ENCODE results near the gene DNAH1. TPM values are rescaled to one million over a fixed set of nuclear protein-coding genes. Genes with fewer than 3 reads are reported as not detected.

The DNAH1 gene
- total RNA-seq, 1 experiment from 2014 or later = 5.5 TPM

DNA sequence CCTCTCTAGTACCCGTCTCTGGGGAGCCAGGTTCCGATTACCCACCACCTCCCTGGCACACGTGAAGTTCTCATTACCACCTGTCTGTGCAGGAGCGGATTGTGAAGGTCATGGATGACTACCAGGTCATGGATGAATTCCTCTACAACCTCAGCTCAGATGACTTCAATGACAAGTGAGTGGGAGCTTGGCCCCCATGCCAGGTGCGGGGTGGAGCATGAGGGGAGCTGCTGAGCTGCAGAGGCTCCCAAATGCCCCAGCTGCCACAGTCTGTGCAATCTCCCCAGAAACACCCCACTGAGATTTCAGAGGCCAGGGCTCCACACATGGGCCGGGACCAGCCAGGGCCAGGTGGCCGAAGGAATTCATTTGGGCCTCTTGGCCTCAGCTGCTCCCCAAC, 34.3 kb downstream of the DNAH1 start:
- H3K9me3 ChIP-seq (ENCODE audit: control insufficient read depth in 1 of 2, insufficient read depth in 1 of 2, low read depth in 1 of 2, low read length in 2 of 2) = no peaks in the 10 kb centered on the region
- BruUV-seq (replicated peaks) = no TSS peak
- ChIA-PET CTCF (no interaction called here), RAD21 (ENCODE audit: low non-redundant PET in 1 of 2, low total read pairs in 2 of 2, uncharacterized antibody in 2 of 2, unreplicated experiment in 2 of 2) (no interaction called here), POLR2A (no interaction called here)
- H3K36me3 ChIP-seq (ENCODE audit: control insufficient read depth in 1 of 2, insufficient read depth in 2 of 2, low read length in 2 of 2) = no peaks in the 10 kb centered on the region
- no peak overlapping the region for H2AFZ ChIP-seq (ENCODE audit: low read depth, low read length, poor library complexity, severe bottlenecking)
- ATAC-seq = no peak
- H4K20me1 ChIP-seq (ENCODE audit: insufficient read depth) = no peaks in the 10 kb centered on the region
- no peaks in the 10 kb centered on the region for H3K79me2 ChIP-seq (ENCODE audit: insufficient read depth, low read length)
- peaks cover 0 to 5% of the 10 kb centered on the region in 2 experiments; a peak in 1 of 4 replicates for H3K4me1 ChIP-seq (ENCODE audit: control insufficient read depth in 1 of 2, insufficient read depth in 2 of 2, low read length in 2 of 2)
- H3K9me2 ChIP-seq (ENCODE audit: insufficient read depth) = no peaks in the 10 kb centered on the region
- no peak overlapping the region for H3K9ac ChIP-seq (ENCODE audit: low read length)
- DNase-seq (ENCODE audit: low read depth, low spot score) = no peak
- no peak overlapping the region for H3K4me3 ChIP-seq (replicated peaks in 1 of 2; ENCODE audit: low read depth in 1 of 2, low read length in 2 of 2)
- H3K27me3 ChIP-seq (ENCODE audit: insufficient read depth, low read length) = no peaks in the 10 kb centered on the region
- H3K27ac ChIP-seq (ENCODE audit: low read depth, low read length) = no peak overlapping the region
- no peak overlapping the region for H3K4me2 ChIP-seq (ENCODE audit: low read length)
- intact Hi-C loops (cut with micrococcal nuclease) = no loop called here
- TF ChIP-seq YY1 (IDR thresholded peaks at IDR 0.05; ENCODE audit: extremely low read depth, insufficient replicate concordance, low read depth, low read length) = no peak
- no peak for TF ChIP-seq EZH2phosphoT487 (IDR thresholded peaks at IDR 0.05; ENCODE audit: borderline replicate concordance)
- no peak for TF ChIP-seq SIN3A (IDR thresholded peaks at IDR 0.05; ENCODE audit: low read depth)
- TF ChIP-seq, protein P1, sequence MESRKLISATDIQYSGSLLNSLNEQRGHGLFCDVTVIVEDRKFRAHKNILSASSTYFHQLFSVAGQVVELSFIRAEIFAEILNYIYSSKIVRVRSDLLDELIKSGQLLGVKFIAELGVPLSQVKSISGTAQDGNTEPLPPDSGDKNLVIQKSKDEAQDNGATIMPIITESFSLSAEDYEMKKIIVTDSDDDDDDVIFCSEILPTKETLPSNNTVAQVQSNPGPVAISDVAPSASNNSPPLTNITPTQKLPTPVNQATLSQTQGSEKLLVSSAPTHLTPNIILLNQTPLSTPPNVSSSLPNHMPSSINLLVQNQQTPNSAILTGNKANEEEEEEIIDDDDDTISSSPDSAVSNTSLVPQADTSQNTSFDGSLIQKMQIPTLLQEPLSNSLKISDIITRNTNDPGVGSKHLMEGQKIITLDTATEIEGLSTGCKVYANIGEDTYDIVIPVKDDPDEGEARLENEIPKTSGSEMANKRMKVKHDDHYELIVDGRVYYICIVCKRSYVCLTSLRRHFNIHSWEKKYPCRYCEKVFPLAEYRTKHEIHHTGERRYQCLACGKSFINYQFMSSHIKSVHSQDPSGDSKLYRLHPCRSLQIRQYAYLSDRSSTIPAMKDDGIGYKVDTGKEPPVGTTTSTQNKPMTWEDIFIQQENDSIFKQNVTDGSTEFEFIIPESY (IDR thresholded peaks at IDR 0.05; ENCODE audit: extremely low read depth, insufficient replicate concordance, low read length) = no peak
- TF ChIP-seq JUND (IDR thresholded peaks at IDR 0.05) = no peak
- TF ChIP-seq CEBPB (IDR thresholded peaks at IDR 0.05; ENCODE audit: low read depth) = no peak
- TF ChIP-seq ZFX (IDR thresholded peaks at IDR 0.05) = no peak
- no peak for TF ChIP-seq EGR1 (IDR thresholded peaks at IDR 0.05; ENCODE audit: low read depth)
- no peak for TF ChIP-seq CBX3 (IDR thresholded peaks at IDR 0.05; ENCODE audit: low read depth)
- TF ChIP-seq, protein P2, sequence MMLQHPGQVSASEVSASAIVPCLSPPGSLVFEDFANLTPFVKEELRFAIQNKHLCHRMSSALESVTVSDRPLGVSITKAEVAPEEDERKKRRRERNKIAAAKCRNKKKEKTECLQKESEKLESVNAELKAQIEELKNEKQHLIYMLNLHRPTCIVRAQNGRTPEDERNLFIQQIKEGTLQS (IDR thresholded peaks at IDR 0.05) = no peak
- no peak for TF ChIP-seq SRF (IDR thresholded peaks at IDR 0.05; ENCODE audit: low read depth)
- TF ChIP-seq POLR2A (IDR thresholded peaks at IDR 0.05; ENCODE audit: borderline replicate concordance, extremely low read depth, insufficient read depth, insufficient read length) = no peak
- no peak for TF ChIP-seq EZH2 (IDR thresholded peaks at IDR 0.05)
